LHCN-M2 (cell line): ENCODE measurements around the gene EME1. TPM values are rescaled to one million over a fixed set of nuclear protein-coding genes. Genes with fewer than 3 reads are reported as not detected.
A peak's percentile ranks its signal among the peaks of the same experiment; 100 is the strongest.

Experiments used
- DNase-seq: peaks from one replicate; pipeline ENCODE4 v3.0.0-alpha.2; 2012; ENCODE audit warnings: low read depth
- total RNA-seq: library from RNA; depleted of rRNA; stranded (reverse); fragments of >200 nt; gene quantifications from 2 replicates; pipeline ENCODE4 v1.2.3, GENCODE V29; 2014

Gene EME1
- total RNA-seq, 1 experiment from 2014 or later: 13.9 TPM

- DNase-seq: peak; percentile 32
Measured at GRCh38 chr17:50348522-50349242, 24.3 kb upstream of the EME1 start.

DNA sequence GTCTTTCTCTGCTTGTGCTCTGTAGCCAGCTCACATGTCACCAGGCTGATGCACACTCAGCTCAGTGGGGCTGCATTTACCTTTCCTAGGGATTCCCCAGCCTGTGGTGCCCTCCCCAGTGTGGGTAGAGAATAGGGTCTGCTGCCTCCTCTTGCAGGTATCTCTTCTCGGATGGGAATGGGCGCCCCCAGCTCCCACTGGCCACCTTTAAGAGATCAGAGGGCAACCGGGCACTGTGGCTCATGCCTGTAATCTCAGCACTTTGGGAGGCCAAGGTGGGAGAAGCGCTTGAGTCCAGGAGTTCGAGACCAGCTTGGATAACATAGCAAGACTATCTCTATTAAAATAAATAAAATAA, 23.8 kb upstream of the EME1 start:
- no peak for DNase-seq

DNA sequence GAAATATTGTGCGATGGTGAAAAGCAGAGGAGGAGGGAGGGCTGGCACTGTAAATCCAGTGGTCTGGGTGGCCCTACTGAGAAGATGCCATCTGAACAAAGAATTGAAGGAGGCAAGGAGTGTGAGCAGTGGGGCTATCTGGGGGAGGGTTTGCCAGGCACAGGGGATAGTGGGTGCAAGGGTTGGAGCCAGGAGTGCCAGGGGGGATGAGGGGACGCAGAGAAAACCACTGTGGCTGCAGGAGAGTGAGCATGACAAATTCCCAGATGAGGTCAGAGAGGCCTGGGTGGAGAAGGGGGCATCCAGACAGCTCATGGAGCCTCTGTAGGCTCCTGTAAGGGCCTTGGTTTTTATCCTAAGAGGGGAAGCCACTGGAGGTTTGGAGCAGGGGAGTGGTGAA, 22.3 kb upstream of the EME1 start:
- DNase-seq: no peak

DNA sequence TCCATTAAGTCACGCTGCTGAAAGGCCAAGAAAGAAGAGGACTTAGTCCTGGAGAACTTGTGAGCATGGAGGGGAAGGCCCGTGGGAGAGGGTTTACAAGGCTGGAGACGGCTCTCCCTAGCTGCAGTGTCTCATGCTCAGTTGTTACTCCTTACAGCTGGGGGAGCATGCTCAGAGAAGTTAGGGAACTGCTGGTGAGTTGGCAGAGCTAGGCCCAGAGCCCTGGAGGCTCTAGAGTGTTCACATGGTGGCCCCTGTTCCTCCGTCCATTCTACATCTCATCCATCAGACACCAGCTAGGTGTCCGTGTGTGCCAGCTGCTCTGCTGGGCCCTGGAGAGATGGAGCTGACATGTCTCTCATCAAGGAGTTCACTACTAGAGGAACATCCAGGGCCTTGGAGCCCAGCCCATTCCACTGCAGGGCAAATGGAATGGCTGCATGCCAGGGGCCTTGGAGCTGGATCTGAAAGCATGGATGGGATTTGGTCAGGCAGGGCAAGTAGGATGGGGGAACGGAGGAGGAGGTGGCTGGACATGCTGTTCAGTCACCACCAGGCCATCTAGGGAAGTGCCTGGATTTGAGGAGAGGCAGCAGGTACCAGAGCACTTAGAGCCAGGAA, 20.8 kb upstream of the EME1 start:
- no peak for DNase-seq

DNA sequence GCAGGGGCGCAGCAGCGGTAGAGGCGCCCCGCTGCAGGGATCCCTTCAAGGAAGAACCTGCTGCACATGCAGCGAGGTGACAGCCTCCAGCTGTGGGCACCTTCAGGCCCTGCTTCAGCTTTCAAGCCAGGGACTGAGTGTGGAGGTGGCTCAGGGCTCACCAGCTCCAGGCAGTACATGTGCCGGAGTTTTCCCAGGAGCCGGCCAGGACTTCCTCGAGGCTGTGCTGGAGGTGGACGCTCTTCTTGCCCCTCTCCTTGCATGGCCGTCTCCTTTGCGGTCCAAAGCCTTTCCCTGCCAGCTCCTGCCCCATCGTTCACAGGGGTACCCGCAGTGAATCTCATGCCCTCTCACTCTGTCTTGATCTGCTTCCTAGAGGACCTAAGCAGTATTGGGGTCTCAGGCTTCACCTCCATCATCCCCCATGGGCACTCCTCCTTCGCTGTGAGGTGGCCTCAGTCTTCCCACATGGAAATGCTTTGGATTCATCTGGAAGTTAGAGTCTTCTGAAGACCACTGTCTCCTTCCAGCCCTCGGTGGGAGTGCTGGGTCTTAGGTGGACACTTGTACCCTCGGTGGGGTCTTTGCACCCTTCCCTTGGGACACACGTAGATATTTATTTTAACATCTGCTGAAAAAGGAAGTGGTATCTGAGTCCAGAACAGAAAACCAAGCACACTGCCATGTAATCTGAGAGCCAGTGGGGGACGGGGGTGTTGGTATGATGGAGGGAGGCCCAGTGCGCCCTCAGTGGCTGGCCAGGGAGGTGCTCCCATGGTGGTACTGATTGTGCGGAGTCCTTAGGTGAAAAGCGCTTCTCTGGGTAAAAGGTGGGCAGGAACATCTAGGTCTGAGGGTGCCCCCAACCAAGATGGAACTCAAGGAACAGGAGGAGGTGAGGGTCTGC, 20.1 kb upstream of the EME1 start:
- no peak for DNase-seq

DNA sequence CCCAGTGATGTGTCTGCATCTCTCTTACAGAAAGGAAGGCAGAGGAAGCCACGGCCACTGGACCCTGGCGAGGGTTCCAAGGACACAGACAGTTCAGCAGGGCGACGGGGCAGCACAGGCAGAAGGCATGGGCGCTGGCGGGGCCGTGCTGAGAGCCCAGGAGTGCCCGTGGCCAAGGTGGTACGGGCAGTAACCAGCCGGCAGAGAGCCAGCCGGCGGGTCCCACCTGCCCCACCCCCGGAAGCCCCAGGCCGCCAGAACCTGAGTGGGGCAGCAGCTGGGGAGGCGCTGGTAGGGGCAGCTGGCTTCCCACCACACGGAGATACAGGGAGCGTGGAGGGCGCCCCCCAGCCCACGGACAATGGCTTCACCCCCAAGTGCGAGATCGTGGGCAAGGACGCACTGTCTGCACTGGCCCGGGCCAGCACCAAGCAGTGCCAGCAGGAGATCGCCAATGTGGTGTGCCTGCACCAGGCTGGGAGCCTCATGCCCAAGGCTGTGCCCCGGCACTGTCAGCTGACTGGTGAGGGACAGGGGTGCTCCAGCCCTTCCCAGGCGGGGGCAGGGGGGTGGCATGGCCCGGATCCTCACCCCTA, 19.3 kb upstream of the EME1 start:
- DNase-seq: no peak

- DNase-seq: no peak
Measured at GRCh38 chr17:50354198-50354597, 18.8 kb upstream of the EME1 start.

GRCh38 chr17:50354776-50355175, 18.3 kb upstream of the EME1 start:
- no peak for DNase-seq

GRCh38 chr17:50355336-50355700, 17.7 kb upstream of the EME1 start:
- DNase-seq: no peak

- no peak for DNase-seq
Measured at GRCh38 chr17:50355701-50356341, 17.2 kb upstream of the EME1 start.

- DNase-seq: no peak
Measured at GRCh38 chr17:50356418-50356817, 16.6 kb upstream of the EME1 start.

GRCh38 chr17:50356892-50357510, 16.0 kb upstream of the EME1 start:
- no peak for DNase-seq

- DNase-seq: no peak
Measured at GRCh38 chr17:50358177-50358576, 14.9 kb upstream of the EME1 start.

DNA sequence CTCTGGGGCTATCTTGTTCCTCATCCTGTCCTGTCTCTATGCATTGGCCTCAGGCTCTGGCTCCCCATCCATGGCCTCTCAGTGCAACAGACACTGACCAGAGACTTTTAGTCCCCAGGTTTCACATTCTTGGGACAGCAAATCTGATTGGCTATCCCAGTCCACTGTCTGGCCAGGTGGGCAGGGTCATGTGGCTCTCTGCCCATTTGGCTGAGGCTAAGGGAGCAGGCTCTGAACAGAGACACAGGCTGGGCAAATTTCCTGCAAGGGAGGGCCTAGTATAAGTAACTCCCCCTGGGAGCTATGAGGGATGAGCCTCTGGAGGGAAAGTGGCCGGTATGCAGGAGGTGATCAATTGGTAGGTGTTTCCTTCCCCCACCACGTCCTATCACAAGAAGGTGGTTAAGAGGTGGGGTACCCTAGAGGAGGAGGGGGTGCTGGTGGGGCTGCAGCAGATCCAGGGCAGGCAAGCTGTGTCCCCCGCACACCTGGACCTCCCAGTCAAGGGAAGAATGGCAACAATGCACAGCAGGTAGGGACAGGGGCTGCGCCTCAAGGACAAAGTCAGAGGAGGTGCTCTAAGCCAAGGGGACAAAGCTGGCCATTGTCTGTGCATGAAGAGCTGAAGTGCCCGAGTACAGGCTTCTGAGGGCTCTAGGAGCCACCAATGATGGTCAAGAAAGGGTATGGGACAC, 13.9 kb upstream of the EME1 start:
- no peak for DNase-seq

DNA sequence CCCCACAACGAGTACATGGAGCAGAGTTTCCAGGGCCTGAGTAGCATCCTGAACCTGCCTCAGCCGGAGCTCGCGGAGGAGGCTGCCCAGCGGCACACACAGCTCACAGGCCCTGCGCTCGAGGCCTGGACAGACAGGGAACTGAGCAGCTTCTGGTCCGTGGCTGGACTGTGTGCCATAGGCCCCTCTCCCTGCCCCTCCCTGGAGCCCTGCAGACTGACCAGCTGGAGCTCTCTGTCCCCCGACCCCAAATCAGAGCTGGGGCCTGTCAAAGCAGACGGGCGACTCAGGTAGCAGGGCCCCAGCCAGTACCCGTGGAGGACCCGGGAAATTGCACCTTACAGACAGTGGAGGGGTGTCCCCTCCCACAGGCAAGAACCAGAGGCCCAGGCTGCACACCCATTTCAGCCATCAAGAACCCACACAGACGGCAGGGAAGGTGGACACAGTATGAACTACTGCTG, 13.0 kb upstream of the EME1 start:
- DNase-seq: no peak

- DNase-seq: no peak
Measured at GRCh38 chr17:50360486-50361115, 12.4 kb upstream of the EME1 start.

- peak; percentile 71 for DNase-seq
Measured at GRCh38 chr17:50361561-50362480, 11.2 kb upstream of the EME1 start.

DNA sequence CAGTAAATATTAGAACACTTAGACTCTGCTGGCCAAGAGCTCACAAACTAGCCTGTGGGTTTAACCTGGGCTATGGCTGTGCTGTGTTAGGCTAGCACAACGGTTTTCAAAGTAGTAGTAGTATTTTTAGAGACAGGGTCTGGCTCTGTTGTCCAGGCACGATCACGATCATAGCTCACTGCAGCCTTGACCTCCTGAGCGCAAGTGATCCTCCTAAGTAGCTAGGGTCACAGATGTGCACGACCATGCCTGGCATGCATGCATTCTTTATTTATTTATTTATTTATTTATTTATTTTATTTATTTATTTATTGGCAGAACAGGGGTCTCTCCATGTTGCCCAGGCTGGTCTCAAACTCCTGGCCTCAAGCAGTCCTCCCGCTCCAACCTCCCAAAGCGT, 10.4 kb upstream of the EME1 start:
- DNase-seq: no peak
